Muscle of arm (tissue), 12 donors: ENCODE results near the gene SRC. TPM values are rescaled to one million over a fixed set of nuclear protein-coding genes. Genes with fewer than 3 reads are reported as not detected.
A peak's percentile ranks its signal among the peaks of the same experiment; 100 is the strongest.

Source experiments
- DNase-seq: peaks from one replicate; pipeline ENCODE4 v3.0.0-alpha.2; 2013
- polyA plus RNA-seq, 12 donors: library from polyadenylated mRNA; unstranded; fragments of 120-200 nt; gene quantifications; one replicate each; pipeline ENCODE4 v1.2.1, GENCODE V29; 2013; ENCODE audit not compliant: insufficient read length in 12 of 12

The SRC gene
- polyA plus RNA-seq, 12 donors = 10.3 to 24.6 (median 15.9) TPM; not detected in 1

- no peak for DNase-seq
Observed at GRCh38 chr20:37394543-37395409, 48.8 kb downstream of the SRC start.

- no peak for DNase-seq
Observed at GRCh38 chr20:37395410-37395797, 49.5 kb downstream of the SRC start.

GRCh38 chr20:37395921-37396415 lies 50.0 kb downstream of the SRC start:
- no peak for DNase-seq

GRCh38 chr20:37396416-37397075 lies 50.6 kb downstream of the SRC start:
- peak; percentile 66 for DNase-seq

- no peak for DNase-seq
Observed at GRCh38 chr20:37397076-37397953, 51.4 kb downstream of the SRC start.

- DNase-seq = no peak
Observed at GRCh38 chr20:37397954-37398749, 52.2 kb downstream of the SRC start.

- no peak for DNase-seq
Observed at GRCh38 chr20:37398750-37399621, 53.0 kb downstream of the SRC start.

- no peak for DNase-seq
Observed at GRCh38 chr20:37401282-37401929, 55.5 kb downstream of the SRC start.

- DNase-seq = no peak
Observed at GRCh38 chr20:37401930-37402675, 56.2 kb downstream of the SRC start.

GRCh38 chr20:37403107-37404033 lies 57.4 kb downstream of the SRC start:
- no peak for DNase-seq

GRCh38 chr20:37404461-37404890 lies 58.5 kb downstream of the SRC start:
- no peak for DNase-seq

GRCh38 chr20:37405351-37405897 lies 59.5 kb downstream of the SRC start:
- DNase-seq = no peak

- no peak for DNase-seq
Observed at GRCh38 chr20:37406010-37406998, 60.4 kb downstream of the SRC start.

GRCh38 chr20:37407019-37407566 lies 61.2 kb downstream of the SRC start:
- DNase-seq = no peak

- DNase-seq = peak; percentile 77
Observed at GRCh38 chr20:37407573-37408002, 61.6 kb downstream of the SRC start.
